HepG2 (cell line): ENCODE data around the gene PGAP1. TPM values are rescaled to one million over a fixed set of nuclear protein-coding genes. Genes with fewer than 3 reads are reported as not detected.

Experiments
- ARID3A ChIP-seq: IDR thresholded peaks from 2 replicates; pipeline ENCODE4 v1.6.1; 2012; ENCODE audit warnings: low read depth, low read length, improper control_type of control experiment
- GLI4 ChIP-seq: sonication (generic); formaldehyde crosslinking; IDR thresholded peaks from 2 replicates; pipeline ENCODE4 v1.5.1; 2020; ENCODE audit warnings: missing genetic modification reagents, mild to moderate bottlenecking, moderate library complexity, borderline replicate concordance
- KLF6 ChIP-seq: IDR thresholded peaks from 2 replicates; pipeline ENCODE4 v1.8.0; 2016; ENCODE audit warnings: missing biosample characterization, missing genetic modification reagents
- NR3C1 ChIP-seq: sonication (generic); formaldehyde crosslinking; IDR thresholded peaks from 2 replicates; pipeline ENCODE4 v1.4.0; 2020; ENCODE audit warnings: missing genetic modification reagents
- SNRNP70 ChIP-seq: fragments of 200-400 bp; formaldehyde crosslinking; IDR thresholded peaks from 2 replicates; pipeline ENCODE4 v1.6.1; 2017; ENCODE audit warnings: mild to moderate bottlenecking, low read depth, low read length, moderate library complexity
- SYNCRIP ChIP-seq: fragments of 200-400 bp; formaldehyde crosslinking; IDR thresholded peaks from 2 replicates; pipeline ENCODE4 v1.6.1; 2018; ENCODE audit warnings: mild to moderate bottlenecking, low read depth, low read length; ENCODE audit not compliant: insufficient read depth
- TBP ChIP-seq: sonication (generic); formaldehyde crosslinking; IDR thresholded peaks from 2 replicates; pipeline ENCODE4 v1.5.0; 2020; ENCODE audit warnings: missing genetic modification reagents
- TP53 ChIP-seq: sonication (generic); formaldehyde crosslinking; conservative IDR thresholded peaks from 2 replicates; pipeline ENCODE4 v1.4.0; 2020; ENCODE audit warnings: missing genetic modification reagents
- ZMYM3 ChIP-seq: sonication (generic); formaldehyde crosslinking; IDR thresholded peaks from 2 replicates; pipeline ENCODE4 v1.5.1; 2020; ENCODE audit warnings: mild to moderate bottlenecking, missing genetic modification reagents
- ZNF577 ChIP-seq: sonication (generic); formaldehyde crosslinking; IDR thresholded peaks from 2 replicates; pipeline ENCODE4 v1.4.0; 2020; ENCODE audit warnings: mild to moderate bottlenecking, low read depth, missing genetic modification reagents, borderline replicate concordance
- polyA plus RNA-seq, 8 experiments: library from polyadenylated mRNA; depleted of rRNA in 3 of 8; stranded (reverse) in 7 of 8; unstranded in 1 of 8; fragments of >200 nt; fragmentation: Illumina TruSeq in 4 of 8; extraction: Trizol in 4 of 8; gene quantifications; 2 replicates each; pipeline versions ENCODE4 v1.2.1 to v1.2.3, GENCODE V29; 2011 to 2016; ENCODE audit warnings: low read depth in 4 of 8, missing spikeins in 1 of 8, mixed read lengths in 1 of 8; ENCODE audit not compliant: insufficient read depth in 1 of 8
- total RNA-seq, 5 experiments: library from RNA; depleted of rRNA; stranded (reverse); fragments of >200 nt; fragmentation: Illumina TruSeq; extraction: Trizol; gene quantifications; 2 replicates each; pipeline ENCODE4 v1.2.3, GENCODE V29; 2016; ENCODE audit warnings: low read depth in 1 of 5
- TF ChIP-seq, protein P1 (sequence below): sonication (generic); formaldehyde crosslinking; IDR thresholded peaks from one replicate; pipeline ENCODE4 v1.5.1; 2020; ENCODE audit warnings: mild to moderate bottlenecking, missing genetic modification reagents; ENCODE audit errors: not compliant biosample characterization
- TF ChIP-seq, protein P2 (sequence below): sonication (generic); formaldehyde crosslinking; IDR thresholded peaks from 2 replicates; pipeline ENCODE4 v1.4.0; 2020; ENCODE audit warnings: missing genetic modification reagents

The PGAP1 gene
- total and polyA plus RNA-seq, 2 of the 13 experiments (the other 11 are each of a cell fraction or from before 2014, with no cell fraction given) = 4.1 to 6.4 TPM

DNA sequence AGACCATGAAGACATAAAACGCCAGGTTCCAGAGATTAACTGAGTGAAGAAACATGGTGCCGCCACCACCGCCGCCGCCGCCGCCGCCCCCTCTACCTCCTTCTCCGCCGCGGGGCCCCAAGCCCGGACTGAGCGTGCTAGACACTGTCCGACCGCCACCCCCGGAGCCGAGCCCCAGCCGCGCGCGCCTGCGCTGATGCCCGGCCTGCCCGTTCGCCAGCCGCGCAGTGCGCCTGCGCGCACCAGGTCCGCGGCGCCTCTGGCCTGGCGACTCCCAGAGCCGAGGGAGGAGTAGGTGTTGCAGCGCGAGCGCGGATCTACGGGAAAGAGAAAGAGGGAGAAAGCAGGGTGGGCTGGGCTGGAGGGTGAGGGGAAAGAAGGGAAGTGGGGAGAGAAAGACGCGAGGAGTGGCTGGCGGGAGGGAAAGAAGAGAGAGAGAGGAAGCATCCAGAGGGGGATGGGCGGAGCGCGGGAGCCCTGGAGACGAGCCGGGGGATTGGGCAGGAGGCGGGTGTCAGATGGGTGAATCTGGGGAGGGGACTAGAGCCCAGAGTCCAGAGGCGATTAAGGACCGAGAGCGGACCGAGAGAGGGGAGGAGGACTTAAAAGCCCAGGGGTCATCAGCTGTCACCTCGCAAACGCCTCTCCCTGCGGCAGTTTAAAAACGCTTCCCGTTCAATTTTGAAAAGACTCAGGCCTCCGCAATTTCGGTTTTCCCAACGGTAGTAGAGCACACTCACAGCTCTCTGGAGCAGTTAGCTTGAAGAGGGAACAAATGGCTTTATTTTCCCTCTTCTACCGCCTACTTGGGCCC, at the start of gene PGAP1 (continued):
- TF ChIP-seq KLF6 (CRISPR knock-in tag) = no peak
- TF ChIP-seq ZNF577 (CRISPR knock-in tag) = no peak
- no peak for TF ChIP-seq SNRNP70
- no peak for TF ChIP-seq NR3C1 (CRISPR knock-in tag)
- TF ChIP-seq GLI4 (CRISPR knock-in tag) = no peak
- TF ChIP-seq SYNCRIP = no peak
- TF ChIP-seq TBP (CRISPR knock-in tag) = no peak
- TF ChIP-seq, protein P1, sequence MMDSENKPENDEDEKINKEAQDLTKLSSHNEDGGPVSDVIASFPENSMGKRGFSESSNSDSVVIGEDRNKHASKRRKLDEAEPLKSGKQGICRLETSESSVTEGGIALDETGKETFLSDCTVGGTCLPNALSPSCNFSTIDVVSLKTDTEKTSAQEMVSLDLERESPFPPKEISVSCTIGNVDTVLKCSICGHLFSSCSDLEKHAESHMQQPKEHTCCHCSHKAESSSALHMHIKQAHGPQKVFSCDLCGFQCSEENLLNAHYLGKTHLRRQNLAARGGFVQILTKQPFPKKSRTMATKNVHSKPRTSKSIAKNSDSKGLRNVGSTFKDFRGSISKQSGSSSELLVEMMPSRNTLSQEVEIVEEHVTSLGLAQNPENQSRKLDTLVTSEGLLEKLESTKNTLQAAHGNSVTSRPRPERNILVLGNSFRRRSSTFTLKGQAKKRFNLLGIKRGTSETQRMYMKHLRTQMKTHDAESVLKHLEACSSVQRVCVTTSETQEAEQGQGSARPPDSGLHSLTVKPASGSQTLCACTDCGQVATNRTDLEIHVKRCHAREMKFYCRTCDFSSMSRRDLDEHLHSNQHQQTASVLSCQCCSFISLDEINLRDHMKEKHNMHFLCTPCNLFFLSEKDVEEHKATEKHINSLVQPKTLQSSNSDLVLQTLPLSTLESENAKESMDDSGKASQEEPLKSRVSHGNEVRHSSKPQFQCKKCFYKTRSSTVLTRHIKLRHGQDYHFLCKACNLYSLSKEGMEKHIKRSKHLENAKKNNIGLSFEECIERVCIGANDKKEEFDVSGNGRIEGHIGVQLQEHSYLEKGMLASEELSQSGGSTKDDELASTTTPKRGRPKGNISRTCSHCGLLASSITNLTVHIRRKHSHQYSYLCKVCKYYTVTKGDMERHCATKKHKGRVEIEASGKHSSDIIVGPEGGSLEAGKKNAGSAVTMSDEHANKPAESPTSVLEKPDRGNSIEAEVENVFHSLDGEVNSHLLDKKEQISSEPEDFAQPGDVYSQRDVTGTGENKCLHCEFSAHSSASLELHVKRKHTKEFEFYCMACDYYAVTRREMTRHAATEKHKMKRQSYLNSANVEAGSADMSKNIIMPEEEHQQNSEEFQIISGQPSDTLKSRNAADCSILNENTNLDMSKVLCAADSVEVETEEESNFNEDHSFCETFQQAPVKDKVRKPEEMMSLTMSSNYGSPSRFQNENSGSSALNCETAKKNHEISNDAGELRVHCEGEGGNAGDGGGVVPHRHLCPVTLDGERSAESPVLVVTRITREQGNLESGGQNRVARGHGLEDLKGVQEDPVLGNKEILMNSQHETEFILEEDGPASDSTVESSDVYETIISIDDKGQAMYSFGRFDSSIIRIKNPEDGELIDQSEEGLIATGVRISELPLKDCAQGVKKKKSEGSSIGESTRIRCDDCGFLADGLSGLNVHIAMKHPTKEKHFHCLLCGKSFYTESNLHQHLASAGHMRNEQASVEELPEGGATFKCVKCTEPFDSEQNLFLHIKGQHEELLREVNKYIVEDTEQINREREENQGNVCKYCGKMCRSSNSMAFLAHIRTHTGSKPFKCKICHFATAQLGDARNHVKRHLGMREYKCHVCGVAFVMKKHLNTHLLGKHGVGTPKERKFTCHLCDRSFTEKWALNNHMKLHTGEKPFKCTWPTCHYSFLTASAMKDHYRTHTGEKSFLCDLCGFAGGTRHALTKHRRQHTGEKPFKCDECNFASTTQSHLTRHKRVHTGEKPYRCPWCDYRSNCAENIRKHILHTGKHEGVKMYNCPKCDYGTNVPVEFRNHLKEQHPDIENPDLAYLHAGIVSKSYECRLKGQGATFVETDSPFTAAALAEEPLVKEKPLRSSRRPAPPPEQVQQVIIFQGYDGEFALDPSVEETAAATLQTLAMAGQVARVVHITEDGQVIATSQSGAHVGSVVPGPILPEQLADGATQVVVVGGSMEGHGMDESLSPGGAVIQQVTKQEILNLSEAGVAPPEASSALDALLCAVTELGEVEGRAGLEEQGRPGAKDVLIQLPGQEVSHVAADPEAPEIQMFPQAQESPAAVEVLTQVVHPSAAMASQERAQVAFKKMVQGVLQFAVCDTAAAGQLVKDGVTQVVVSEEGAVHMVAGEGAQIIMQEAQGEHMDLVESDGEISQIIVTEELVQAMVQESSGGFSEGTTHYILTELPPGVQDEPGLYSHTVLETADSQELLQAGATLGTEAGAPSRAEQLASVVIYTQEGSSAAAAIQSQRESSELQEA (CRISPR knock-in tag) = no peak
- TF ChIP-seq TP53 (CRISPR knock-in tag) = no peak
- peak; percentile 32; the same call in 1 of the 2 replicates for TF ChIP-seq ARID3A
- TF ChIP-seq, protein P2, sequence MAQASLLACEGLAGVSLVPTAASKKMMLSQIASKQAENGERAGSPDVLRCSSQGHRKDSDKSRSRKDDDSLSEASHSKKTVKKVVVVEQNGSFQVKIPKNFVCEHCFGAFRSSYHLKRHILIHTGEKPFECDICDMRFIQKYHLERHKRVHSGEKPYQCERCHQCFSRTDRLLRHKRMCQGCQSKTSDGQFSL = no peak
- peak; percentile 47; the same call in 1 of the 2 replicates for TF ChIP-seq ZMYM3 (CRISPR knock-in tag)
